Gastroesophageal sphincter (tissue), 4 donors: ENCODE measurements around the gene BAIAP2. TPM values are rescaled to one million over a fixed set of nuclear protein-coding genes. Genes with fewer than 3 reads are reported as not detected.

Source experiments
- ATAC-seq: fragments of 150-250 bp; one replicate; pipeline ENCODE4 v1.9.1; 2016; ENCODE audit warnings: mild to moderate bottlenecking, moderate library complexity
- H3K27ac ChIP-seq, 4 donors: fragments of 200-600 bp; sonication (generic) in 3 of 4; 1 replicate in 3 of 4; 2 replicates in 1 of 4; pipeline ENCODE4 v1.5.1; 2016 to 2019
- H3K27me3 ChIP-seq: fragments of 200-600 bp; sonication (generic); one replicate; pipeline ENCODE4 v1.5.1; 2019
- H3K36me3 ChIP-seq, 2 donors: fragments of 200-600 bp; sonication (generic); one replicate each; pipeline ENCODE4 v1.5.1; 2019; ENCODE audit warnings: control low read depth in 1 of 2
- H3K4me1 ChIP-seq, 3 donors: fragments of 200-600 bp; sonication (generic); 1 replicate in 2 of 3; 2 replicates in 1 of 3; pipeline ENCODE4 v1.5.1; 2016 to 2019; ENCODE audit warnings: control low read depth in 2 of 3
- H3K4me3 ChIP-seq, 2 donors: fragments of 200-600 bp; sonication (generic); one replicate each; pipeline ENCODE4 v1.5.1; 2019; ENCODE audit warnings: mild to moderate bottlenecking in 1 of 2, moderate library complexity in 1 of 2
- H3K9me3 ChIP-seq, 3 donors: fragments of 200-600 bp; sonication (generic); one replicate each; pipeline ENCODE4 v1.5.1; 2017 to 2019; ENCODE audit warnings: control low read depth in 2 of 3
- CTCF ChIP-seq, 4 experiments: fragments of 200-600 bp in 2 of 4; fragments of 450-650 bp in 2 of 4; sonication (generic) in 1 of 4; IDR thresholded peaks; one replicate each; pipeline ENCODE4 v1.5.1; 2017 to 2019; ENCODE audit warnings: antibody characterized with exemption in 4 of 4, mild to moderate bottlenecking in 2 of 4, moderate library complexity in 2 of 4
- EP300 ChIP-seq: sonication (generic); formaldehyde crosslinking; IDR thresholded peaks from one replicate; pipeline ENCODE4 v1.6.1; 2017; ENCODE audit warnings: antibody characterized with exemption, mild to moderate bottlenecking
- POLR2A ChIP-seq, 2 donors: fragments of 450-650 bp; IDR thresholded peaks; one replicate each; pipeline ENCODE4 v1.6.1; 2017; ENCODE audit warnings: antibody characterized with exemption in 2 of 2, mild to moderate bottlenecking in 2 of 2, moderate library complexity in 1 of 2
- POLR2AphosphoS5 ChIP-seq: sonication (generic); formaldehyde crosslinking; IDR thresholded peaks from one replicate; pipeline ENCODE4 v1.6.1; 2017; ENCODE audit warnings: antibody characterized with exemption
- WGBS, 2 donors: methylation state at CpG; one replicate each; pipeline ENCODE4 v1.1.5; 2018; ENCODE audit warnings: low coverage in 1 of 2; 5-methylcytosine and 5-hydroxymethylcytosine counted together
- total RNA-seq, 4 donors: library from RNA; depleted of rRNA; stranded (reverse); fragments of >200 nt; gene quantifications; one replicate each; pipeline ENCODE4 v1.1.0, GENCODE V29; 2016

Gene BAIAP2
- total RNA-seq, 4 donors from 2014 or later = 32.7 to 54.9 (median 40.6) TPM

GRCh38 chr17:81128338-81128737, 93.4 kb downstream of the BAIAP2 start:
- TF ChIP-seq POLR2AphosphoS5 (no peak), EP300 (no peak), POLR2A (IDR thresholded peaks at IDR 0.05) (no peak), CTCF (IDR thresholded peaks at IDR 0.05) (no peak)
- Histone ChIP-seq H3K36me3 (no peaks in the 10 kb centered on the region), H3K4me1 (peaks cover 0 to 3% (median 0%) of the 10 kb centered on the region in 3 donors), H3K9me3 (no peaks in the 10 kb centered on the region), H3K27me3 (no peaks in the 10 kb centered on the region), H3K27ac (peak overlapping the region in 2 of 4 donors; percentile 31 to 60), H3K4me3 (peak overlapping the region in 1 of 2 donors; percentile 39)
- ATAC-seq = no peak
- no CpG with 5 or more reads among the region's 14 CpGs for WGBS, 2 donors

- no CpG with 5 or more reads among the region's 23 CpGs for WGBS, 2 donors
- Histone ChIP-seq H3K27ac (peak overlapping the region in 3 of 4 donors; percentile 43 to 72 (median 55)), H3K9me3 (no peaks in the 10 kb centered on the region), H3K4me3 (peak overlapping the region in 1 of 2 donors; percentile 39), H3K4me1 (peaks cover 0 to 8% (median 0%) of the 10 kb centered on the region in 3 donors), H3K27me3 (no peaks in the 10 kb centered on the region), H3K36me3 (no peaks in the 10 kb centered on the region)
- ATAC-seq = peak; percentile 37
- peak in 1 of 2 donors; percentile 21 for TF ChIP-seq POLR2A (IDR thresholded peaks at IDR 0.05)
- TF ChIP-seq POLR2AphosphoS5 = no peak
Measured at GRCh38 chr17:81128774-81129173, 93.8 kb downstream of the BAIAP2 start.

GRCh38 chr17:81129289-81129688, 94.3 kb downstream of the BAIAP2 start:
- no peak for ATAC-seq
- Histone ChIP-seq H3K9me3 (no peaks in the 10 kb centered on the region), H3K27ac (peak overlapping the region in 3 of 4 donors; percentile 43 to 72 (median 55)), H3K4me3 (no peak overlapping the region), H3K36me3 (no peaks in the 10 kb centered on the region), H3K4me1 (peaks cover 0 to 12% (median 0%) of the 10 kb centered on the region in 3 donors), H3K27me3 (no peaks in the 10 kb centered on the region)
- TF ChIP-seq POLR2A (IDR thresholded peaks at IDR 0.05) (no peak), POLR2AphosphoS5 (no peak), EP300 (no peak), CTCF (IDR thresholded peaks at IDR 0.05) (no peak)
- 100% methylated on average over 1 of the region's 11 CpGs; no CpG with 5 or more reads in 1 of the 2 donors for WGBS, 2 donors

GRCh38 chr17:81129711-81130367, 94.9 kb downstream of the BAIAP2 start:
- no peak for TF ChIP-seq EP300
- no peak for TF ChIP-seq POLR2AphosphoS5
- no peak for TF ChIP-seq POLR2A (IDR thresholded peaks at IDR 0.05)
- no peak for TF ChIP-seq CTCF (IDR thresholded peaks at IDR 0.05)
- WGBS, 2 donors = no CpG with 5 or more reads among the region's 14 CpGs
- ATAC-seq = no peak
- Histone ChIP-seq H3K4me3 (peak overlapping the region in 1 of 2 donors; percentile 2), H3K9me3 (no peaks in the 10 kb centered on the region), H3K27ac (peak overlapping the region in 3 of 4 donors; percentile 43 to 72 (median 55)), H3K4me1 (peaks cover 0 to 12% (median 0%) of the 10 kb centered on the region in 3 donors), H3K36me3 (no peaks in the 10 kb centered on the region), H3K27me3 (no peaks in the 10 kb centered on the region)

GRCh38 chr17:81130385-81131361, 95.7 kb downstream of the BAIAP2 start:
- TF ChIP-seq EP300 = no peak
- no peak for TF ChIP-seq POLR2A (IDR thresholded peaks at IDR 0.05)
- Histone ChIP-seq H3K36me3 (no peaks in the 10 kb centered on the region), H3K9me3 (no peaks in the 10 kb centered on the region), H3K27ac (peak overlapping the region in 3 of 4 donors; percentile 43 to 72 (median 55)), H3K27me3 (no peaks in the 10 kb centered on the region), H3K4me3 (peak overlapping the region in 1 of 2 donors; percentile 28), H3K4me1 (peaks cover 0 to 12% (median 0%) of the 10 kb centered on the region in 3 donors)
- ATAC-seq = no peak
- WGBS, 2 donors = 90% methylated on average over 9 of the region's 41 CpGs; no CpG with 5 or more reads in 1 of the 2 donors
